ENCODE measurements around the gene ARHGAP21.

- TF ChIP-seq EZH2 (IDR thresholded peaks at IDR 0.05) (no peak), POLR2AphosphoS5 (IDR thresholded peaks at IDR 0.05; ENCODE audit: borderline replicate concordance, low read depth, low read length) (no peak), FOXP2 (optimal IDR thresholded peaks at IDR 0.05; ENCODE audit: control extremely low read depth, extremely low read length, insufficient read depth) (no peak)
Observed at GRCh38 chr10:24574578-24575155, 149.0 kb downstream of the ARHGAP21 start.

Measured in SK-N-MC (cell line).